GM15510 (cell line): ENCODE data around the gene CD83.

ENCODE experiments used
- POLR2A ChIP-seq: IDR thresholded peaks from 3 replicates; pipeline ENCODE4 v1.6.1; 2011; ENCODE audit warnings: borderline replicate concordance; ENCODE audit not compliant: insufficient read length; ENCODE audit errors: extremely low read depth

CD83 gene, protein sequence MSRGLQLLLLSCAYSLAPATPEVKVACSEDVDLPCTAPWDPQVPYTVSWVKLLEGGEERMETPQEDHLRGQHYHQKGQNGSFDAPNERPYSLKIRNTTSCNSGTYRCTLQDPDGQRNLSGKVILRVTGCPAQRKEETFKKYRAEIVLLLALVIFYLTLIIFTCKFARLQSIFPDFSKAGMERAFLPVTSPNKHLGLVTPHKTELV

DNA sequence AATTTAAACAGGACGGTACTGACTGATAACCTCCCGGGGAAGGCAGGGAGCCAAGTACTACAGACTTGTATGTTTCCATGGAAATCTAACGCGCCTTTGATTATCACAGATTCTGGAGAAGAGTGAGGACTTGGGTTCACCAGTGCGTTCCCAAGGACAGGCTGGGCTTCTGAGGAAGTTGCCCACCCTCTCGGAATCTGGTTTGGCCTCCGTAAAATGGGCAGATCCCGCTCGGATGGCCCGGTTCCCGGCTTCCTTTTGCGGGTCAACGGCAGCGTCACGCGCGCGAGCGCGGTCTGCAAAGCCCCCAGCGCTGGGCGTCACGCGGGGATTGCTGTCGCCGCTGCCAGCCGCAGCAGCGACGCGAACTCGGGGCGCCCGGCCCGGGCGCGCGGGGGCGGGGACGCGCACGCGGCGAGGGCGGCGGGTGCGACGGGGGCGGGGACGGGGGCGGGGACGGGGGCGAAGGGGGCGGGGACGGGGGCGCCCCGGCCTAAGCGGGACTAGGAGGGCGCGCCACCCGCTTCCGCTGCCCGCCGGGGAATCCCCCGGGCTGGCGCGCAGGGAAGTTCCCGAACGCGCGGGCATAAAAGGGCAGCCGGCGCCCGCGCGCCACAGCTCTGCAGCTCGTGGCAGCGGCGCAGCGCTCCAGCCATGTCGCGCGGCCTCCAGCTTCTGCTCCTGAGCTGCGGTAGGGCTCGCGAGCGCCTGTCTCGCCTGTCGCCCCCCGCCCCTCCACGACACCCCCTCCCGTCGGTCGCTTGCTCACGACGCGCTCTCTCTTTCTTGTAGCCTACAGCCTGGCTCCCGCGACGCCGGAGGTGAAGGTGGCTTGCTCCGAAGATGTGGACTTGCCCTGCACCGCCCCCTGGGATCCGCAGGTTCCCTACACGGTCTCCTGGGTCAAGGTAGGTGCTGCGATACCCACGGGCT, at the start of gene CD83:
CD83 (plus strand) TSS at position 615 of the 933 bp plus-strand sequence; CDS start at position 655, 40 bp downstream.
- peak; percentile 98 for TF ChIP-seq POLR2A

DNA sequence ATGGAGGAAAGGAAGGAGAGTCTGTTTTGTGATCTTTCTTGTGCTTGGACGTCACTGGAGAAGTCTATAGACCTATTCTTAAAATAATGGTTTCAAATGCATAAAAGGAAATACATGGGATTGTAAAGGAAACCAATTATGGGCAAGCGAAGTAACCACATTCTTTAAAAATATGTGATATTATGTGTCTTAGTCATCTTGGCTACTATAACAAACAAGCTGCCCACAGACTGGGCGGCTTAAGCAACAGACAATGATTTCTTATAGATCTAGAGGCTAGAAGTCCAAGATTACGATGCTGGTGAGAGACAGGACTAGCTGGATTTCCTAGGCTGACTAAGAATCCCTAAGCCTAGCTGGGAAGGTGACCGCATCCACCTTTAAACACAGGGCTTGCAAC, 49.4 kb upstream of the CD83 start:
- TF ChIP-seq POLR2A: no peak

DNA sequence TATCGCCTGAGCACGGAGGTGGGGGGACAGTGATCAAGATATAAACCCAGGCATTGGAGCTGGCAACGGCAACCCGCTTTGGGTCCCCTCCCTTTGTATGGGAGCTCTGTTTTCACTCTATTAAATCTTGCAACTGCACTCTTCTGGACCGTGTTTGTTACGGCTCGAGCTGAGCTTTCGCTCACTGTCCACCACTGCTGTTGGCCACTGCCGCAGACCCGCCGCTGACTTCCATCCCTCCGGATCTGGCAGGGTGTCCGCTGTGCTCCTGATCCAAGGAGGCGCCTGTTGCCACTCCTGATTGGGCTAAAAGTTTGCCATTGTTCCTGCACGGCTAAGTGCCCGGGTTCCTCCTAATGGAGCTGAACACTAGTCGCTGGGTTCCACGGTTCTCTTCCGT, 48.9 kb upstream of the CD83 start:
- no peak for TF ChIP-seq POLR2A

DNA sequence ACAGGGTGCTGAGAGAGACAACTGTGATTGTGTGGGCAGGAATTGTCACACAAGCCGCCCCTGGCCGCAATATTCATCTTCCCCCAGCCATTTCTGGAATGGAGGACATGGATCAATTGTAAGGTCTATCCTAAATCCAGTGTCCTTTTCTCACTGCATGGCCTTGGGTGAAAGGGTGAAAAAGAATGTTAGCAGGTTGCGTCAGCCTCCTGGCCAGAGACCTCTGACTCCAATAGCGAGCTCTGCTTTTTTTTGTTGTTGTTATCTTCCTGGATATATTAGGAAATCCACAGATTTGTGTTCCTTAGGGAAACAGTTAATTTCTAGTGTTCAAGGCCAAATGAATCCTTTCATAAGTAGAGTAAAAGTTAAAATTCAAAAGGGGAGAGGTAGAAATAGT, 47.1 kb upstream of the CD83 start:
- no peak for TF ChIP-seq POLR2A

DNA sequence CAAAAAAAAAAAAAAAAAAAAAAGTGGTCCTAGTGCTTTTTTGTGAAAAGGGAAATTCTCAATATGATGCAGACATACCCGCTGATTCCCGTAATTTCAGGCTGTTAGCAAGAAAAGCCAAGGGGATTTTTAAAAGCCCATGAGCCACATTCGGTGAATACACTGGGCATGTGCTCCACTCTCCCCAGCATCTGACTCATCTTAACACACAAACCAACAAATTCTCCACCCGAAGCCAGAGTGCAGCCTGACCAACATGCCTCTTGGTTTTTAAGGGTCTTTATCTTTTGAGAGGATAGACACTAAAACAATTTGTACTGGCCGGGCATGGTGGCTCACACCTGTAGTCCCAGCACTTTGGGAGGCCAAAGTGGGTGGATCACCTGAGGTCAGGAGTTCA, 45.5 kb upstream of the CD83 start:
- TF ChIP-seq POLR2A: no peak

DNA sequence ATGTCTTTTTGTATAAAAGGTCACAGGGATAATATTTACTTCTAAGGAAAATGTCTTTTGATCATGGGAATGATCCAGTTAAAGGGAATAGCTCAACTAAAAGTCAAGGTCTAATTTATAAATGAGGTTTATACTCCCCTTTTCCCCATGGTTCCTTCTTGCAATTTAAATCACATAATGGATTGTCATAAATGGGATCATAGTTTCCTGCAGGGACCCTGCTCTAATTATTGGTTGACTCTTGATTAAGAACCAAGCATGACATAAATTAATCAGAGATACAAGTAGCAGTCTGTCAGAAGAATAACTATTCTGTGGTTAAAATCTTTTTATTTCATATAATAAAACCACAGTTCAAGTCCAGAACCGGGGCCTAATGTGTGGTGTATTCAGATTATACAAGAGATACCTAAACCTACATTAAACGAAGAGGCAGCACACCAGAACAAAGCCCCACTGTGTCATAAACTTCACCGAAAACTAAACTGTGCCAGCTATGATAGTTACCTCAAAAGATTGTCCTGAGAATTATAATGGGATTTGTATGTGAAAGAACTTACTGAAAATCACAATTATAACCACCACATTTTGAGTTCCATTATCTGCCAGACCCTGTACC, 43.0 kb upstream of the CD83 start:
- TF ChIP-seq POLR2A: no peak

DNA sequence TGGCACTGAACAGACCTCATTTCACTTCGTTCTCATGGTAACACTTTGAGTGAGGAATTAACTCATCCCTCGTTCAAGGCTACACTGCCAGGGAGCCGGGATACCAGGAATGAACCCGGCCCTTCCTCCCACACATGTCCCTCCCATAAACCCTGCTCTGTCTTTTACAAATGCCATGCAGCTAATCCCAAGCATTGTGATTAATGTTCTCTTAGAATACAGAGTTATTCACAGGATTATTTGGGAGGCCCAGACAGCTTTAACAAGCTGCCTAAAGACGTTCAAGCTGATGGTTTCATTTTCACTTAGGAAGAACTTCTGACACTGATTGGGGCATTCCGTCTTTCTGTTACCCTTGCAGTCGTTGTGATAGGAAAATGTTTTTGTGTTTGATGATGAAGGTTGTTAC, 42.5 kb upstream of the CD83 start:
- no peak for TF ChIP-seq POLR2A

DNA sequence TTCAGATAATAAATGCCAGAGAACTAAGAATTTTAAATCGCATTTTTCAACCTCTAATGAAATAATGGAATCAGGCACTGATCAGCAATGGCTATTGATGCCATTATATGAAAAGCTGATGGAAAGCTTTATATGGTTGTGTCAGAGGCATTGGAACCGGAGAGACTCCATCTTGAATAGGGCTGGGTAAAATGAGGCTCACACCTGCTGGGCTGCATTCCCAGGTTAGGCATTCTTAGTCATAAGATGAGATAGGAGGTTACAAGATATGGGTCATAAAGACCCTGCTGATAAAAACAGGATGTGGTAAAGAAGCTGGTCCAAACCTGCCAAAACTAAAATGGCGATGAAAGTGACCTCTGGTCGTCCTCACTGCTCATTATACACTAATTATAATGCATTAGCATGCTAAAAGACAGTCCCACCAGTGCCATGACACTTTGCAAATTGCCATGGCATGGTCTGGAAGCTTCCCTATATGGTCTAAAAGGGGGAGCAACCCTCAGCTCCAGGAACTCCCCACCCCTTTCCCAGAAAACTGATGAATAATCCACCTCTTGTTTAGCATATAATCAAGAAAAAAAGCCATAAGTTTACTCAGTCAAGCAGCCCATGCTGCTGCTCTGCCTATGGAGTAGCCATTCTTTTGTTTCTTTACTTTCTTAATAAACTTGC, 40.2 kb upstream of the CD83 start:
- no peak for TF ChIP-seq POLR2A

DNA sequence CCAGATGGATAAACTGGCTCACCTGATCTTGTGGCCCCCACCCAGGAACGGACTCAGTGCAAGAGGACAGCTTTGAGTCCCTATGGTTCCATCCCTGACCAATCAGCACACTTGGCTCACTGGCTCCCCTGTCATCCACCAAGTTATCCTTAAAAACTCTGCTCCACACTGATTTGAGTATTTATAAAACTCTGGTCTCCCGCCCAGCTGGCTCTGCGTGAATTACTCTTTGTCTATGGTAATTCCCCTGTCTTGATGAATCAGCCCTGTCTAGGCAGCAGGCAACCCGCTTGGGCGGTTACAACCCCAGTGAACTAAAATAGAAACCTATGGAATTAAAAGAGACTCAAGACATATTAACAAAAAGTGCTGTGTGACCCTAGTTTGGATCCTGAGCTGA, 38.1 kb upstream of the CD83 start:
- TF ChIP-seq POLR2A: no peak

DNA sequence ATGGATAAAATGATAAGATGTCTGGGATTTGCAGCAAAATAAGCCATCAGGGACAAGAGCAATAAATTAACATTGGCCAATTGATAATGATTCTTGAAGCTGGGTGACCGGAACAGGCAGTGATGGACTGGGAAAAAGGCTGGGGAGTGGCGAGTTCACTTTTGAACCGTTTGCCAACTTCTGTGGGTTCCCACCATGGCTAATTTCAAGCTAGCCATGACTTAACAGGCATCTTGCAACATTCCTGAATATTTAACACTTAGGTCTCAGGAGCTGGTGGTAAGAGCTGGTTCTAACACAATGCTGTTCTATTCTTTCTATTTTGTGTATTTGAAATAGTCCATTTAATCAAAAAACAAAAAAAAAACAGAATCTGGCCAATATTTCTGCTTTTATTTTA, 37.6 kb upstream of the CD83 start:
- TF ChIP-seq POLR2A: no peak

DNA sequence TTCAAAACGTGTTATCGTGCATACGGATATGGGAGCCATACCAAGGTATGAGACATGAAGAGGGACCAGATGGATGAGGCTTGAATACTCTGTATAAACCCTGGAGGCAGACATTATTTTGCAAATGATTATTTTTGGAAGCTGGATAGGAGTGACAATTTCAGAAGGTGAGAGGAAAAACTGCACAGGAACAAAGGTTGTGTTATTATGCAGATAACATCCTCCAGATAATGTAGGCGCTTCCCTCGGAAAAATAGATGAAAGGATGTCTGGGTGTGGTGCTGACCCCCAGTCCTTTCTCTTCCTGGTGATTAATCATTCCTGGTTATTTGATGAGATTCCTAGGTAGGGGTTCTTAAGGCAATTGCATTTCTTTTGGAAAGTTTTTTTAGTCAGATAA, 36.4 kb upstream of the CD83 start:
- no peak for TF ChIP-seq POLR2A

DNA sequence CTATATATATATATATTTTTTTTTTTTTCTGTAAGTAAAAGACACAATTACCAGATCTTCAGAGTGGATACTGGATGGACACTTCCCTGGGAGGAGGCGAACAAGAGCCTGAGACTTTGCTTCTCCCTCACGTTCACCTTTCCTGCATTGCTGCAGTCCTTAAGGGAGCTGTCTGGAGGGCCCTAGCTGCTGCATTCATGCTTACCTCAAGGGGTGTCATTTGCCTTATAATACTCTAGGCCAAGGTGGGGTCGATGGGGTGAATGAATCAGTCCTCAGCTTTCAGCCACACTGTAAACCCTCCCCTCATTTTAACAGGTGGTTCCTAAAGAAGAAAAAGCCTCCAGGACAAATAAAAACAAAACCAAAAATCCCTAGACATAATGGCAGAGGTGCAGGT, 34.8 kb upstream of the CD83 start:
- no peak for TF ChIP-seq POLR2A

DNA sequence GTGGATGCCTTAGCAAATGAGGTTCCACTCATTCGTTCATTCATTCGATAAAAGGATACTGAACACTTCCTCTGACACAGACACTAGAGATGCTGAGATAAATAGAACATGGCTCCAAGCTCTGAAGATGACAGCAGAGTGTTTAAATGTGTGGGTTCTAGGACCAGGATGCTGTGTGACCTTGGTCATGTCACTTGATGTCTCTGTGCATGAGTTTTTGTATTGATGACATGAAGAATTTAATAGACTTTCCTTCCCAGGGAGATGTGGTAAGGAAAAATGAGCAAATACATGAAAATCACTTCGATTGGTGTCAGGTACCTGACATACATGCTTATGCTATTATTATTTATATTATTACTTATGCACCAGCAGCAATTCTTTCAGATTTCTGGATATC, 34.3 kb upstream of the CD83 start:
- TF ChIP-seq POLR2A: no peak

DNA sequence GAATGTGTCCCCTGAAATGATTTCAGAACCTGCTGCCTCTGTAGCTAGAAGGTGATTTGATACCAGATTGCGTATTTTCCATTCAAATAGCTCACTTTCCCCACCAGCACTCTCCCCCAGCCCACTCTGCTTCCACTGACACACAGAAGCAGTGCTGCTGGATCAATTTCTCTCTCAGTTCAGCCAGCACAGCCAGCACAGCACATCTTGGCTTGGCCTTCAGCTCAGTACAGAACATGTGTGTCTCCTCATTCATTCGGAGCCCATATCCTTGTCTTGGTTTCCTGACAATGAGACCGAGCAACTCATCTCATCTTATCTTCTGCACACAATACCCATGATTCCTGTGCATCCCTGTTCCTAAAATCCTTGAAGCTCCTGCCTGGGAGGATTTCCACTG, 33.8 kb upstream of the CD83 start:
- no peak for TF ChIP-seq POLR2A

DNA sequence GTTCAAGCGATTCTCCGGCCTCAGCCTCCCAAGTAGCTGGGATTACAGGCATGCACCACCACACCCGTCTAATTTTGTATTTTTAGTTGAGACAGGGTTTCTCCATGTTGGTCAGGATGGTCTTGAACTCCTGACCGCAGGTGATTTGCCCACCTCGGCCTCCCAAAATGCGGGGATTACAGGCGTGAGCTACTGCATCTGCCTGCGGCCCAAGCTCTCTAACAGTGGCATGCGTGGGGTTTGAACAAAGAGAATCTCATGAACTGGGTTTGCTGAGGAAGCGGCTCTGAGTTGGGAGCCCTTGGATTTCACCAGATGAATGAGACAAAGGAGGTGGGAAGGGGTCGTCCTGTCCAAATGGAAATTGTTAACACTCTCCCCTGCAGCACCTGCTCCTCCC, 33.2 kb upstream of the CD83 start:
- TF ChIP-seq POLR2A: no peak
